Astrocyte of the cerebellum (primary cell): ENCODE data around the gene PPP6R2.

ENCODE experiments used
- DNase-seq: peaks from one replicate; pipeline ENCODE4 v3.0.0-alpha.2; 2011; ENCODE audit warnings: low read depth
- H3K4me3 ChIP-seq: 2 replicates; pipeline ENCODE4 v1.5.1; 2011; ENCODE audit warnings: mild to moderate bottlenecking, low read depth, low read length, moderate library complexity
- CTCF ChIP-seq: IDR thresholded peaks from 2 replicates; pipeline ENCODE4 v1.5.1; 2012; ENCODE audit warnings: low read length, low read depth, moderate library complexity, mild to moderate bottlenecking; ENCODE audit errors: missing control alignments
- in situ Hi-C: cut with HindIII; loops from 2 replicates; pipeline ENCODE4 v1.10.0; 2017; ENCODE audit warnings: low sequenced_read_pairs

The PPP6R2 gene

GRCh38 chr22:50346470-50346869, 3.3 kb downstream of the PPP6R2 start:
- no peak overlapping the region for H3K4me3 ChIP-seq
- TF ChIP-seq CTCF: no peak
- in situ Hi-C loops: no loop called here
- no peak for DNase-seq

- in situ Hi-C loops: no loop called here
- no peak for TF ChIP-seq CTCF
- DNase-seq: no peak
- no peak overlapping the region for H3K4me3 ChIP-seq
These were observed 4.0 kb downstream of the PPP6R2 start for GRCh38 chr22:50347157-50347556.

- no peak for DNase-seq
- H3K4me3 ChIP-seq: no peak overlapping the region
- TF ChIP-seq CTCF: no peak
- in situ Hi-C loops: no loop called here
These were observed 4.9 kb downstream of the PPP6R2 start for GRCh38 chr22:50348058-50348457.

GRCh38 chr22:50356186-50356585, 13.1 kb downstream of the PPP6R2 start:
- no peak for TF ChIP-seq CTCF
- no peak overlapping the region for H3K4me3 ChIP-seq
- in situ Hi-C loops: loop anchor here (10.0 kb wide), 1 partner anchor 129 kb away; the partner anchor contains the start of genes ADM2 and MIOX
- DNase-seq: no peak

GRCh38 chr22:50357222-50357621, 14.1 kb downstream of the PPP6R2 start:
- TF ChIP-seq CTCF: no peak
- no peak for DNase-seq
- H3K4me3 ChIP-seq: no peak overlapping the region
- in situ Hi-C loops: loop anchor here (10.0 kb wide), 1 partner anchor 128 kb away; the partner anchor contains the start of genes ADM2 and MIOX

- H3K4me3 ChIP-seq: no peak overlapping the region
- no peak for DNase-seq
- no peak for TF ChIP-seq CTCF
- in situ Hi-C loops: loop anchor here (10.0 kb wide), 1 partner anchor 127 kb away; the partner anchor contains the start of genes ADM2 and MIOX
These were observed 14.6 kb downstream of the PPP6R2 start for GRCh38 chr22:50357756-50358155.

- TF ChIP-seq CTCF: no peak
- in situ Hi-C loops: no loop called here
- H3K4me3 ChIP-seq: no peak overlapping the region
- DNase-seq: no peak
These were observed 17.5 kb downstream of the PPP6R2 start for GRCh38 chr22:50360578-50360977.
